Ishikawa (cell line): ENCODE data around the gene EPHA2.

Experiments
- CEBPB ChIP-seq: IDR thresholded peaks from 2 replicates; pipeline ENCODE4 v1.6.1; 2012
- CREB1 ChIP-seq: IDR thresholded peaks from 2 replicates; pipeline ENCODE4 v1.6.1; 2012; ENCODE audit warnings: low read depth
- EGR1 ChIP-seq: IDR thresholded peaks from 2 replicates; pipeline ENCODE4 v1.6.1; 2012
- EP300 ChIP-seq: IDR thresholded peaks from 2 replicates; pipeline ENCODE4 v1.6.1; 2012; ENCODE audit warnings: borderline replicate concordance
- FOXM1 ChIP-seq: IDR thresholded peaks from 2 replicates; pipeline ENCODE4 v1.6.1; 2012; ENCODE audit warnings: low read depth, borderline replicate concordance
- TAF1 ChIP-seq: IDR thresholded peaks from 2 replicates; pipeline ENCODE4 v1.6.1; 2012; ENCODE audit warnings: low read depth, mild to moderate bottlenecking
- YY1 ChIP-seq: IDR thresholded peaks from 2 replicates; pipeline ENCODE4 v1.6.1; 2012; ENCODE audit warnings: low read depth
- ZBTB7A ChIP-seq: IDR thresholded peaks from 2 replicates; pipeline ENCODE4 v1.6.1; 2012; ENCODE audit warnings: low read depth
- TF ChIP-seq, protein P1 (sequence below): IDR thresholded peaks from 2 replicates; pipeline ENCODE4 v1.6.1; 2012
- TF ChIP-seq, protein P2 (sequence below): IDR thresholded peaks from 2 replicates; pipeline ENCODE4 v1.6.1; 2012

DNA sequence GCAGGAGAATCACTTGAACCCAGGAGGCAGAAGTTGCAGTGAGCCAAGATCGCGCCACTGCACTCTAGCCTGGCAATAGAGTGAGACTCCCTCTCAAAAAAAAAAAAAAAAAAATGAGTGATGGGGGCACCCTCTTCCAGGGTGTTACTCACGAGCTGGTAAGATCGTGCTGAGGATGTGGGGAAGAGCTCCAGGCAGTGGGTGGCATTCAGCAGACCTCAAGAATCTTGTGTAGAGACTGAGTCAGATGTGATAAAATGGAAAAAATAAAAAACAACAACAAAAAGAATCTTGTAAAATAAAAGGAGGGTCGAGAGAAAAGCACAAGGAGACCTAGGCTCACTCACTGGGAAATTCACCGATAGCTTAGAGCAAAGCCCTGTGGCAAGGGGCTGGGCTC is 38.5 kb downstream of the EPHA2 start:
- TF ChIP-seq, protein P1, sequence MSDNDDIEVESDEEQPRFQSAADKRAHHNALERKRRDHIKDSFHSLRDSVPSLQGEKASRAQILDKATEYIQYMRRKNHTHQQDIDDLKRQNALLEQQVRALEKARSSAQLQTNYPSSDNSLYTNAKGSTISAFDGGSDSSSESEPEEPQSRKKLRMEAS: no peak
- no peak for TF ChIP-seq FOXM1
- TF ChIP-seq TAF1: no peak
- no peak for TF ChIP-seq EGR1
- no peak for TF ChIP-seq ZBTB7A
- no peak for TF ChIP-seq EP300
- TF ChIP-seq, protein P2, sequence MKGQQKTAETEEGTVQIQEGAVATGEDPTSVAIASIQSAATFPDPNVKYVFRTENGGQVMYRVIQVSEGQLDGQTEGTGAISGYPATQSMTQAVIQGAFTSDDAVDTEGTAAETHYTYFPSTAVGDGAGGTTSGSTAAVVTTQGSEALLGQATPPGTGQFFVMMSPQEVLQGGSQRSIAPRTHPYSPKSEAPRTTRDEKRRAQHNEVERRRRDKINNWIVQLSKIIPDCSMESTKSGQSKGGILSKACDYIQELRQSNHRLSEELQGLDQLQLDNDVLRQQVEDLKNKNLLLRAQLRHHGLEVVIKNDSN: no peak
- no peak for TF ChIP-seq YY1
- no peak for TF ChIP-seq CEBPB
- TF ChIP-seq CREB1: no peak
